SJSA1 (cell line): ENCODE data around the gene TENM4. TPM values are rescaled to one million over a fixed set of nuclear protein-coding genes. Genes with fewer than 3 reads are reported as not detected.

Experiments
- DNase-seq, 2 experiments: peaks; one replicate each; pipeline ENCODE4 v3.0.0-alpha.2; 2015 to 2020; ENCODE audit warnings: low spot score in 2 of 2, low read depth in 1 of 2
- H3K27ac ChIP-seq: fragments of 250-450 bp; sonication (Bioruptor Pico); 2 replicates; pipeline ENCODE4 v1.5.1; 2020; ENCODE audit warnings: mild to moderate bottlenecking, moderate library complexity
- H3K27me3 ChIP-seq: fragments of 250-450 bp; sonication (Bioruptor Pico); replicated peaks from 2 replicates; pipeline ENCODE4 v1.5.1; 2020; ENCODE audit warnings: mild to moderate bottlenecking, moderate library complexity
- H3K36me3 ChIP-seq: fragments of 250-450 bp; sonication (Bioruptor Pico); 2 replicates; pipeline ENCODE4 v1.5.1; 2020; ENCODE audit warnings: mild to moderate bottlenecking
- H3K4me1 ChIP-seq: fragments of 250-450 bp; sonication (Bioruptor Pico); replicated peaks from 2 replicates; pipeline ENCODE4 v1.6.1; 2021; ENCODE audit warnings: mild to moderate bottlenecking
- H3K4me3 ChIP-seq: fragments of 250-450 bp; sonication (Bioruptor Pico); 2 replicates; pipeline ENCODE4 v1.5.1; 2020; ENCODE audit warnings: mild to moderate bottlenecking
- H3K9me3 ChIP-seq: fragments of 250-450 bp; sonication (Bioruptor Pico); replicated peaks from 2 replicates; pipeline ENCODE4 v1.5.1; 2020; ENCODE audit warnings: mild to moderate bottlenecking
- total RNA-seq: library from RNA; depleted of rRNA; stranded (reverse); fragments of >200 nt; shearing (Covaris generic); gene quantifications from 2 replicates; pipeline ENCODE4 v1.2.3, GENCODE V29; 2014

The TENM4 gene
- total RNA-seq, 1 experiment from 2014 or later: not detected

DNA sequence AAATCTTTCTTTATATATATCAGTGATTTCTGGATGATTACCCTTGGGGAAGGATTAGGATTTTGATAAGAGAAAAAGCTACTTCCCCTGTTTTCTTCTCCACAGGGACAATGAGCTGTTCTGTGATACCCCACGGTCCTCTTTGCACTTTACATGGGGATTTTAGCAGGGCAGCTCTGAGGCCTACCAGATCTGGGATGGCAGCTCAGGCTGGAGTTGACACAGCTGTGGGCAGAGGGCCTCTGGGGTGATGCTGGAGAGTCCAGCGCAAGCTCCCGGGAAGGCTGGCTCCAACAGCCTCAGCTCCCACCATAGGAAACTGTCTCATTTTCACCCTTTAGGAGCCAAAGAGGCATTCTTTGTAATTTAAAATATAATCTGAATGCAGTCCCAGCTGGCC, 482.4 kb downstream of the TENM4 start:
- no peak for DNase-seq
- Histone ChIP-seq H3K27me3 (no peaks in the 10 kb centered on the region), H3K4me1 (no peaks in the 10 kb centered on the region), H3K27ac (no peak overlapping the region), H3K4me3 (no peak overlapping the region), H3K36me3 (no peaks in the 10 kb centered on the region), H3K9me3 (no peaks in the 10 kb centered on the region)

DNA sequence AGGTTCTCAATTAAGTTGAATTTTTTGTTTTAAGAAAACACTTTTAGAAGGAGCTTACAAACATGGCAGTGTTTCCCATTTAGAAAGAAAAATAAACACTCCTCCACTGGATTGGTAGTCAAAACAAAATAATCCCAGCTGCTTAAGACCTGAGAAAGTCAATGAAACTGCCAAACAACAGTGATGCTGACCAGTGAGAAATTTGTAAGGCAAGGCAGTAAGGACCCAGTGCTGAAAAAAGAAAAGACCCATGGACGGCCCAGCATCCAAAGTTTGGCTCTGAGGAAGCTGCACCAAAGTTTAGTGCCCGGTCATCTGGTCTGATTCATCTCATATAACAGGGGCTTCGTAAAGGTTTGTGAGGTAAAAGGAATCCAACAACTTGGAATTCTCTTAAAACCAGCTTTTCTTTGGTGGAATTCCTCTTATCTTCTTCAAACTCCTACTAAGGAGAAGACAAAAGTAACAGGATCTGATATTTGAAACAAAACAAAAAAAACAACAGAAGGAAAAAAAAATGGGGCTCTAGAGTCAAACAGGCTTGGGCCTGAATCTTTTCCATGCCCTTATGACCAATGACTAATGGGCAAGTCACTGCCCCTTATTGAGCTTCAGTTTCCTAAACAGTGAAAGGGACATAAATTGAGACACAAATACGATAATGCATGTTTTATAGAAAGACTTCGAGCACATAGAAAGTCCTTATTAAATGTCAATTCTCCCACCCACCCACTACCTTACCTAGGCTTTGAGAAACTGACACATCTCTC, 483.2 kb downstream of the TENM4 start:
- Histone ChIP-seq H3K36me3 (no peaks in the 10 kb centered on the region), H3K4me3 (no peak overlapping the region), H3K27ac (no peak overlapping the region), H3K27me3 (no peaks in the 10 kb centered on the region), H3K9me3 (no peaks in the 10 kb centered on the region), H3K4me1 (no peaks in the 10 kb centered on the region)
- no peak for DNase-seq

- H3K36me3 ChIP-seq: no peaks in the 10 kb centered on the region
- no peaks in the 10 kb centered on the region for H3K9me3 ChIP-seq
- H3K27me3 ChIP-seq: no peaks in the 10 kb centered on the region
- H3K4me1 ChIP-seq: no peaks in the 10 kb centered on the region
- H3K4me3 ChIP-seq: no peak overlapping the region
- no peak for DNase-seq
- H3K27ac ChIP-seq: no peak overlapping the region
These were observed 486.1 kb downstream of the TENM4 start for GRCh38 chr11:78954696-78955095.

DNA sequence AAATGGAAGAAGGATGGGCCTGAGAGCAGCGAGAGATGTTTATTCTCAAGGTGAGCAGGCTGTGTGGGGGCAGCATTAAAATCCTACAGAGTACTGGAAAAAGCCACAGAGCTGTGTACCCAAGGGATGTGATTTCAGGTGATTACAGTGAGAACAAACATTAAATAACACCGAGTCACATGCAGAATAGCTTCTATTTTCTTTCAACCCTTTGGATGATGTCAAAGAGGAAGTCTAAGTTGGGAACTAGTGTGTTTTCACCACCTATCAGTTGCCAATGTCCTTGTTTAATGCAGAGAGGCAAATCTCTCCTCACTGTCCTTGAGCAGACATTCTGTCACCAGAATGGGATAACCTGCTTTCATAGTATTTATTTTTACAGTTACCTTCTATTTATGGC, 486.6 kb downstream of the TENM4 start:
- Histone ChIP-seq H3K36me3 (no peaks in the 10 kb centered on the region), H3K4me1 (no peaks in the 10 kb centered on the region), H3K9me3 (no peaks in the 10 kb centered on the region), H3K4me3 (no peak overlapping the region), H3K27me3 (no peaks in the 10 kb centered on the region), H3K27ac (no peak overlapping the region)
- no peak for DNase-seq

DNA sequence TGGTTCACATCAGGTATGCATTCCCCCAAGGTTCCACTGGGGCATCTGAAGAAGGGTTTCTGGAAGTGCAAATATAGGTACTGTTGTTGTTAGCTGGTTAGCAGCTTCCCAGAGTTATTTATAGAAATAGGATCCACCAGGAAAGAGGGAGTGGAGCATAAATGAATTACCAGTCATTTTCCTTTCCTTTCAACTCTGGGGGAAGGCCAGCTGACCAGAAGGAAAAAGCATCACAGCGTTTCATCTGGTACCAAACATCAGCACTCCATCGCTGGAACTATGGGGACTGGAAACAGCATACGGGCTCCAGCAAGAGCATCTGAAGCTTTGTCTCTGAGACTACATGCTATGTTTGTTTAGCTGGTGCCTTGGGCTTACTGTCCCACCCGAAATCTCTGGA, 487.9 kb downstream of the TENM4 start:
- no peaks in the 10 kb centered on the region for H3K27me3 ChIP-seq
- no peaks in the 10 kb centered on the region for H3K36me3 ChIP-seq
- no peaks in the 10 kb centered on the region for H3K4me1 ChIP-seq
- no peak overlapping the region for H3K27ac ChIP-seq
- DNase-seq: no peak
- H3K9me3 ChIP-seq: no peaks in the 10 kb centered on the region
- H3K4me3 ChIP-seq: no peak overlapping the region

- Histone ChIP-seq H3K36me3 (no peaks in the 10 kb centered on the region), H3K4me1 (no peaks in the 10 kb centered on the region), H3K4me3 (no peak overlapping the region), H3K9me3 (no peaks in the 10 kb centered on the region), H3K27me3 (no peaks in the 10 kb centered on the region), H3K27ac (no peak overlapping the region)
- no peak for DNase-seq
These were observed 488.7 kb downstream of the TENM4 start for GRCh38 chr11:78952175-78952574.

DNA sequence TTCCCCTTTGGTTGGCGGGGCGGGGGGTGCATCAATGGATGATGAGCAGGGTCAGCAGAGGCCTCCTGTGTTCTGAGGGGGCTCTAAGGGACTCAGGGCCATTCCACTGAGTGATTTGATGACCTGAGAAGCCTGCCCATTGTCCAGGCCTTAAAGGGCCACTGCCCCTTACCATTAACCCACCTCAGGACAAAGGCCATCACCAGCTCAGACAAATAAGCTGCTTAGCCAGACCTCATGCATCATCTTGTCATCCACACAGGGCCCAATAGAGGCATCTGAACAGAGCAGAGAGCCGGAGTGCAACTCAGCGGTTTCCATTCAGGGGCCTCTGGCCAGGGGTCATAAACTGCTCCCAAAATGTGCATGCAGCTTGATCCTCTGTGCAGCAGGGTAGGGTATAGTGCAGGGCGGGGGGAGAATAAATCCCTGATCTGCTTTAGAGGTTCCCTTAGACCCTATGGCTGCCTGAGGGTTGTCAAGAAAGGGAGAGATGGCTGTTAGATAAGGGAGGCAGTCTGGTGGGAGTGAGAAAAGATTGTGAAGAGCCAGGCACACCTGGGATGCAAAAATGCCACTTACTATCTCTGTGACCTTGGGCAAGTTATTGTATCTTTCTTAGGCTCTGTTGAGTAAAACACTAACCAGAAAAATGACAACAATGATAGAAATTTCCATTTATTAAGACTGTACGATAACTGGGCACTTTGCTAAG, 490.7 kb downstream of the TENM4 start:
- Histone ChIP-seq H3K4me3 (no peak overlapping the region), H3K4me1 (no peaks in the 10 kb centered on the region), H3K27me3 (no peaks in the 10 kb centered on the region), H3K27ac (no peak overlapping the region), H3K36me3 (no peaks in the 10 kb centered on the region), H3K9me3 (no peaks in the 10 kb centered on the region)
- DNase-seq: no peak

- H3K4me3 ChIP-seq: no peak overlapping the region
- no peak for DNase-seq
- no peaks in the 10 kb centered on the region for H3K27me3 ChIP-seq
- no peaks in the 10 kb centered on the region for H3K36me3 ChIP-seq
- H3K27ac ChIP-seq: no peak overlapping the region
- H3K9me3 ChIP-seq: no peaks in the 10 kb centered on the region
- no peaks in the 10 kb centered on the region for H3K4me1 ChIP-seq
These were observed 493.6 kb downstream of the TENM4 start for GRCh38 chr11:78946945-78947902.

DNA sequence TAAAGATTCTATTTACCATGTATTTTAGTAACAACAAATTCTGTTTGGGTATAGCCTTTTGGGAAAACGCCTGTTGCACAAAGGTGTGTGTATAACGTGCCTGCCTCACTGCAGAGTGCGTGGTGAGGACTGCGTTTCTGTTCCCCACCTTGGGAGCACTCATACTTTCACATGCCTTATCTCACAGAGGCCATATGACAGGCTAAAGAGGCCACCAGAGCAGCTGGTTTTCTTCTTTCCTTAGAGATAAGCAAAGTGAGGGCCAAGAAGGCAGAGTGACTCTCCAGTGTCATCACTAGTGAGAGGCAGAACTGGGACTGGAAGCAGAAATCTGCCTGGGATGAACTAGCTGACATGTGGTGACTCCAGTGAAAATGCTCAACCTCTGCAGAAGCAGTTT, 497.0 kb downstream of the TENM4 start:
- Histone ChIP-seq H3K27me3 (no peaks in the 10 kb centered on the region), H3K4me3 (no peak overlapping the region), H3K36me3 (no peaks in the 10 kb centered on the region), H3K9me3 (no peaks in the 10 kb centered on the region), H3K4me1 (no peaks in the 10 kb centered on the region), H3K27ac (no peak overlapping the region)
- DNase-seq: no peak

GRCh38 chr11:78943154-78943553, 497.7 kb downstream of the TENM4 start:
- no peak overlapping the region for H3K4me3 ChIP-seq
- no peak for DNase-seq
- no peaks in the 10 kb centered on the region for H3K9me3 ChIP-seq
- H3K4me1 ChIP-seq: no peaks in the 10 kb centered on the region
- no peaks in the 10 kb centered on the region for H3K36me3 ChIP-seq
- no peak overlapping the region for H3K27ac ChIP-seq
- no peaks in the 10 kb centered on the region for H3K27me3 ChIP-seq

GRCh38 chr11:78941226-78941851, 499.5 kb downstream of the TENM4 start:
- Histone ChIP-seq H3K9me3 (no peaks in the 10 kb centered on the region), H3K4me3 (no peak overlapping the region), H3K27me3 (no peaks in the 10 kb centered on the region), H3K36me3 (no peaks in the 10 kb centered on the region), H3K4me1 (no peaks in the 10 kb centered on the region), H3K27ac (no peak overlapping the region)
- DNase-seq: no peak

DNA sequence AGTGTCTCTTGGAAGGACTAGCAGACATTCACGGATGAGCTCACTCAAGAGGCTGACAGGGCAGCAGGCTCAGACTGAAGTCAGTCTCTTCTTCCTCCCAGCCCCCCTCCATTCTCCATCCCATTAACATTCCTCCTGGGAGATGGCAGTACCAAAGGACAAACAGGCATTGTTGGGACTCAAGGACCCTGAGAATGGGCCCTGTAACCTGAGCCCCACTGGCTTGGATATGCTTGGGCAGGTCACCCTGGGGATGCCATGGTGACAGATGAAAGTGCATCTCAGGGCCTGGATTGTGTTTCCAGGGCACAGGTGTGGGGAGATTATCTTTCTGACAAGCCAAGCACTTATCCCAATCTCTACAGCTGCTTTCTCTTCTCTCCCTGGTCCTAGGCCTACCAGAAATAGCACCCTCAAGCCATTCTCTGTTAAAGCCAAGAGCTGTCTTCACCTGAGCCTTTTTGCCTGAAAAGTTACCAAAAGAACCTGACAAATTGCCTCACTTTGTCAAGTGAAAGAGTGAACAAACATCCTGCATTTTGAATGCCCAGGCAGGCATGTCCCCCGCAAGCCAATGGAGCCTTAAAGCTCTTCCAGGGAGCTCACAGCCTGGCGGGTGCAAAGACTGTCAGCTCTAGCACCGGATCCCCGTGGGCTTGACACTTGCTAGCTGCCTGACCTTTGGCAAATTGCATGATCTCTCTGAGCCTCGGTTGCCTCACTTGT, 500.2 kb downstream of the TENM4 start:
- Histone ChIP-seq H3K27ac (no peak overlapping the region), H3K4me3 (no peak overlapping the region), H3K36me3 (no peaks in the 10 kb centered on the region), H3K9me3 (no peaks in the 10 kb centered on the region), H3K4me1 (no peaks in the 10 kb centered on the region), H3K27me3 (no peaks in the 10 kb centered on the region)
- no peak for DNase-seq

GRCh38 chr11:78938971-78939370, 501.9 kb downstream of the TENM4 start:
- H3K4me1 ChIP-seq: no peaks in the 10 kb centered on the region
- no peaks in the 10 kb centered on the region for H3K9me3 ChIP-seq
- DNase-seq: no peak
- no peaks in the 10 kb centered on the region for H3K27me3 ChIP-seq
- H3K27ac ChIP-seq: no peak overlapping the region
- no peaks in the 10 kb centered on the region for H3K36me3 ChIP-seq
- no peak overlapping the region for H3K4me3 ChIP-seq
